Measurements from ENCODE around the gene KRABD2.

KRABD2 gene

GRCh38 chr17:8392674-8393469 lies 16.4 kb upstream of the KRABD2 start:
- no peak for DNase-seq (ENCODE audit: low read depth)

GRCh38 chr17:8392274-8392673 lies 15.8 kb upstream of the KRABD2 start:
- DNase-seq (ENCODE audit: low read depth), result no peak

More at GRCh38 chr17:8392674-8393469, 16.4 kb upstream of the KRABD2 start:
- TF ChIP-seq CTCF (IDR thresholded peaks at IDR 0.05; ENCODE audit: control insufficient read depth, extremely low read depth, insufficient read depth), result no peak
- H3K4me3 ChIP-seq (ENCODE audit: low read depth, low read length), result no peak overlapping the region

GRCh38 chr17:8391711-8392110 lies 15.2 kb upstream of the KRABD2 start:
- no peak overlapping the region for H3K4me3 ChIP-seq (ENCODE audit: low read depth, low read length)
- DNase-seq (ENCODE audit: low read depth), result no peak
- no peak for TF ChIP-seq CTCF (IDR thresholded peaks at IDR 0.05; ENCODE audit: control insufficient read depth, extremely low read depth, insufficient read depth)

More at GRCh38 chr17:8392274-8392673, 15.8 kb upstream of the KRABD2 start:
- no peak for TF ChIP-seq CTCF (IDR thresholded peaks at IDR 0.05; ENCODE audit: control insufficient read depth, extremely low read depth, insufficient read depth)
- no peak overlapping the region for H3K4me3 ChIP-seq (ENCODE audit: low read depth, low read length)

- H3K4me3 ChIP-seq (ENCODE audit: low read depth, low read length), result no peak overlapping the region
- no peak for TF ChIP-seq CTCF (IDR thresholded peaks at IDR 0.05; ENCODE audit: control insufficient read depth, extremely low read depth, insufficient read depth)
- DNase-seq (ENCODE audit: low read depth), result no peak
These were observed 11.6 kb upstream of the KRABD2 start for GRCh38 chr17:8387914-8388651.

GRCh38 chr17:8386841-8387240 lies 10.3 kb upstream of the KRABD2 start:
- no peak overlapping the region for H3K4me3 ChIP-seq (ENCODE audit: low read depth, low read length)
- DNase-seq (ENCODE audit: low read depth), result no peak
- TF ChIP-seq CTCF (IDR thresholded peaks at IDR 0.05; ENCODE audit: control insufficient read depth, extremely low read depth, insufficient read depth), result no peak

- DNase-seq (ENCODE audit: low read depth), result no peak
- no peak overlapping the region; the same call in 1 of the 2 replicates for H3K4me3 ChIP-seq (ENCODE audit: low read depth, low read length)
- TF ChIP-seq CTCF (IDR thresholded peaks at IDR 0.05; ENCODE audit: control insufficient read depth, extremely low read depth, insufficient read depth), result no peak
These were observed 8.4 kb upstream of the KRABD2 start for GRCh38 chr17:8384801-8385378.

Measured in LNCaP clone FGC (cell line).